ENCODE data around the gene ZMAT5.

- TF ChIP-seq CTCF (conservative IDR thresholded peaks at IDR 0.05 in 1 of 2, IDR thresholded peaks at IDR 0.05 in 1 of 2; ENCODE audit: extremely low read depth in 1 of 2, insufficient read depth in 1 of 2, low read depth in 1 of 2, low read length in 2 of 2) (no peak), EZH2 (IDR thresholded peaks at IDR 0.05; ENCODE audit: borderline replicate concordance, low read length) (no peak)
Measured at GRCh38 chr22:29735416-29735815, 31.4 kb downstream of the ZMAT5 start.
